ENCODE data around the gene PERP. TPM values are rescaled to one million over a fixed set of nuclear protein-coding genes. Genes with fewer than 3 reads are reported as not detected.

PERP gene
- total and polyA plus RNA-seq, 4 donors: 14.7 to 57.8 (median 30.3) TPM

GRCh38 chr6:138052783-138053182 lies 54.4 kb downstream of the PERP start:
- no peak overlapping the region for H3K4me3 ChIP-seq (ENCODE audit: low read depth in 1 of 3, low read length in 3 of 3)
- no peaks in the 10 kb centered on the region for H3K36me3 ChIP-seq (ENCODE audit: control insufficient read depth in 4 of 4, insufficient read depth in 3 of 4, low read depth in 1 of 4, low read length in 3 of 4)
- no peak overlapping the region for H3K27ac ChIP-seq (ENCODE audit: low read depth in 1 of 2, low read length in 2 of 2)
- no peaks in the 10 kb centered on the region for H3K27me3 ChIP-seq (ENCODE audit: control insufficient read depth in 4 of 4, insufficient read depth in 4 of 4, low read length in 3 of 4)
- H3K9me3 ChIP-seq (ENCODE audit: control insufficient read depth in 4 of 4, low read length in 3 of 4): peaks cover 0 to 5% (median 0%) of the 10 kb centered on the region in 4 donors
- WGBS: 98% methylated on average over 3 of the region's 3 CpGs
- H3K9ac ChIP-seq (ENCODE audit: low read depth in 1 of 2, low read length in 2 of 2): no peak overlapping the region
- TF ChIP-seq RXRA (IDR thresholded peaks at IDR 0.05): no peak
- no peak for TF ChIP-seq CTCF (IDR thresholded peaks at IDR 0.05; ENCODE audit: low read depth, low read length, missing input control)
- no peak for TF ChIP-seq MAX (IDR thresholded peaks at IDR 0.05)
- TF ChIP-seq REST (IDR thresholded peaks at IDR 0.05): no peak
- no peak for TF ChIP-seq NR2F2 (IDR thresholded peaks at IDR 0.05)
- TF ChIP-seq HNF4A (conservative IDR thresholded peaks at IDR 0.05): no peak
- no peak for TF ChIP-seq GABPA (IDR thresholded peaks at IDR 0.05 in 1 of 2, conservative IDR thresholded peaks at IDR 0.05 in 1 of 2)
- TF ChIP-seq ZBTB33 (IDR thresholded peaks at IDR 0.05): no peak
- no peak for TF ChIP-seq ATF3 (IDR thresholded peaks at IDR 0.05)
- no peak for TF ChIP-seq EGR1 (IDR thresholded peaks at IDR 0.05; ENCODE audit: low read depth in 2 of 2)
- TF ChIP-seq YY1 (IDR thresholded peaks at IDR 0.05): no peak
- no peak for TF ChIP-seq HNF4G (IDR thresholded peaks at IDR 0.05)
- H3K4me1 ChIP-seq (ENCODE audit: control insufficient read depth in 4 of 4, insufficient read depth in 4 of 4, low read length in 3 of 4): no peaks in the 10 kb centered on the region
- DNase-seq (ENCODE audit: low spot score): no peak

- peaks cover 0 to 4% (median 0%) of the 10 kb centered on the region in 4 donors for H3K9me3 ChIP-seq (ENCODE audit: control insufficient read depth in 4 of 4, low read length in 3 of 4)
- no peak overlapping the region for H3K4me3 ChIP-seq (ENCODE audit: low read depth in 1 of 3, low read length in 3 of 3)
- WGBS: 81% methylated on average over 1 of the region's 1 CpG
- DNase-seq (ENCODE audit: low spot score): no peak
- H3K9ac ChIP-seq (ENCODE audit: low read depth in 1 of 2, low read length in 2 of 2): no peak overlapping the region
- H3K36me3 ChIP-seq (ENCODE audit: control insufficient read depth in 4 of 4, insufficient read depth in 3 of 4, low read depth in 1 of 4, low read length in 3 of 4): no peaks in the 10 kb centered on the region
- H3K27ac ChIP-seq (ENCODE audit: low read depth in 1 of 2, low read length in 2 of 2): no peak overlapping the region
- H3K4me1 ChIP-seq (ENCODE audit: control insufficient read depth in 4 of 4, insufficient read depth in 4 of 4, low read length in 3 of 4): no peaks in the 10 kb centered on the region
- H3K27me3 ChIP-seq (ENCODE audit: control insufficient read depth in 4 of 4, insufficient read depth in 4 of 4, low read length in 3 of 4): no peaks in the 10 kb centered on the region
- TF ChIP-seq ZBTB33 (IDR thresholded peaks at IDR 0.05) (no peak), EGR1 (IDR thresholded peaks at IDR 0.05; ENCODE audit: low read depth in 2 of 2) (no peak), NR2F2 (IDR thresholded peaks at IDR 0.05) (no peak), YY1 (IDR thresholded peaks at IDR 0.05) (no peak), HNF4A (conservative IDR thresholded peaks at IDR 0.05) (no peak), FOXA2 (IDR thresholded peaks at IDR 0.05) (no peak), TAF1 (conservative IDR thresholded peaks at IDR 0.05) (no peak), RXRA (IDR thresholded peaks at IDR 0.05) (no peak), REST (IDR thresholded peaks at IDR 0.05) (no peak), HNF4G (IDR thresholded peaks at IDR 0.05) (no peak), MAX (IDR thresholded peaks at IDR 0.05) (no peak), SP1 (IDR thresholded peaks at IDR 0.05) (no peak), RAD21 (IDR thresholded peaks at IDR 0.05) (no peak), GABPA (IDR thresholded peaks at IDR 0.05 in 1 of 2, conservative IDR thresholded peaks at IDR 0.05 in 1 of 2) (no peak), JUND (IDR thresholded peaks at IDR 0.05) (no peak), FOXA1 (IDR thresholded peaks at IDR 0.05) (no peak)
These were observed 62.2 kb downstream of the PERP start for GRCh38 chr6:138044972-138045371.
